Skeletal muscle satellite cell (primary cell): ENCODE measurements around the gene CTNNA1.
"Not testable (repeated sequence)": the region's sequence is repeated elsewhere in the genome, so short reads cannot be mapped to it uniquely, and the experiment has no call there.

Source experiments
- H3K27me3 ChIP-seq: 2 replicates; pipeline ENCODE4 v1.7.0; 2013; ENCODE audit warnings: low read length; ENCODE audit not compliant: control insufficient read depth, insufficient read depth
- H3K36me3 ChIP-seq: 2 replicates; pipeline ENCODE4 v1.7.0; 2013; ENCODE audit warnings: mild to moderate bottlenecking, control low read depth, low read length; ENCODE audit not compliant: insufficient read depth
- H3K4me1 ChIP-seq: 2 replicates; pipeline ENCODE4 v1.7.0; 2013; ENCODE audit warnings: low read length; ENCODE audit not compliant: control insufficient read depth, insufficient read depth
- H3K4me2 ChIP-seq: 2 replicates; pipeline ENCODE4 v1.7.0; 2013; ENCODE audit warnings: mild to moderate bottlenecking, low read length
- H3K4me3 ChIP-seq: 2 replicates; pipeline ENCODE4 v1.7.0; 2013; ENCODE audit warnings: low read length
- H3K9ac ChIP-seq: 2 replicates; pipeline ENCODE4 v1.7.0; 2013; ENCODE audit warnings: mild to moderate bottlenecking, low read depth, low read length, moderate library complexity
- H3K9me3 ChIP-seq: replicated peaks from 2 replicates; pipeline ENCODE4 v1.7.0; 2013; ENCODE audit warnings: mild to moderate bottlenecking, control low read depth, low read length

CTNNA1 gene

DNA sequence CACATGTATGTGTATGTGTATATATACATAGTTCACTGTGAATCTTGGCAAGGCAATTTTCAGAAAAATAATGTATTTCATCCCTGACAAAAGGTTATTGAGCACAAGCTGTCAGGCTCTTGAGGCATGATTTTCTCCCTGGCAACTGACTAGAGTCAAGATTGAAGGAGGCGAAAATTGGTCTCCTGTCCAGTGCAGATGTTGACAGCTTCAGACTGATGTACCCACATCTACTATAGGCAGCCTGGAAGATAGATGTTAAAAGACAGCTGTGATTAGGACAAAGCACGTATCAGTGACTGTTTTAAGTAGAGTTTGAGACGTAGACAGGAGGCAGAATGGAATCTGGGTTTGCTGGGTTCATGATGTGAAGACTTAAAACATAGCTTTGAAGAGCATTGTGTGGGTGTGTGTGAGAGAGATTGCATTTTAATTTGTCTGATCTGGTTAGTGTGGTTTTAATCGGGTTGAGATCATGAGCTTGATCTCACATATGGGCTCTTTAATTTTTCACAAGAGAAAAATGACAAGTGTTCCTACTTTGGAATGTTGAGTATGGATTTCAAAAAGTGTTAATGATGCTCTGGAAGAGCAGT is 39.1 kb downstream of the CTNNA1 start:
- H3K4me3 ChIP-seq, result no peak overlapping the region
- H3K4me2 ChIP-seq, result no peak overlapping the region
- H3K9ac ChIP-seq, result no peak overlapping the region
- no peaks in the 10 kb centered on the region for H3K27me3 ChIP-seq
- H3K4me1 ChIP-seq, result peaks cover 37% of the 10 kb centered on the region
- no peaks in the 10 kb centered on the region for H3K9me3 ChIP-seq
- peaks cover 5% of the 10 kb centered on the region for H3K36me3 ChIP-seq

DNA sequence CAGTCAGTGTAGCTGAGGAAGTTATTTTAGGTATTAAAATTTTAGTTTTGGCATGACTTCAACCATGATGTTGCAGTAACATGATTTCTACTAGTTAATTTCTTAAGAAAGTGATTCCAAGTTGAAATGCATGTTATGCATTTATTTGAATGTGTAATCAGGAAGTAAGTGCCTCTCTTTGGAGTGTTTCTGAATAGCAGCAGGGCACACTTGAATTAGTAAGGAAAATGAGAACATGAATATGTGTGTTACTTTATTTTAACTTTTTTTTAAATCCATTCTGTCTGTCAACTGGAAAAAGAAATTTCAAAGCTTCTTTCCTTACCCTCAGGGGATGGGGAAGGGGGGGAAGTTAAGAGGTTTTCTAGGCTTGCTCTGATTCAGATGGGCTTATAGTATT is 40.4 kb downstream of the CTNNA1 start:
- H3K4me3 ChIP-seq, result no peak overlapping the region
- peaks cover 5% of the 10 kb centered on the region for H3K36me3 ChIP-seq
- H3K9me3 ChIP-seq, result no peaks in the 10 kb centered on the region
- no peak overlapping the region for H3K9ac ChIP-seq
- no peak overlapping the region for H3K4me2 ChIP-seq
- no peaks in the 10 kb centered on the region for H3K27me3 ChIP-seq
- peaks cover 44% of the 10 kb centered on the region for H3K4me1 ChIP-seq

- Histone ChIP-seq H3K4me2 (no peak overlapping the region), H3K36me3 (peaks cover 3% of the 10 kb centered on the region), H3K9ac (no peak overlapping the region), H3K4me1 (no peaks in the 10 kb centered on the region), H3K4me3 (no peak overlapping the region), H3K9me3 (no peaks in the 10 kb centered on the region), H3K27me3 (no peaks in the 10 kb centered on the region)
Measured at GRCh38 chr5:138803285-138803684, 50.1 kb downstream of the CTNNA1 start.

- Histone ChIP-seq H3K4me2 (no peak overlapping the region), H3K4me1 (no peaks in the 10 kb centered on the region), H3K27me3 (no peaks in the 10 kb centered on the region), H3K36me3 (peaks cover 3% of the 10 kb centered on the region), H3K4me3 (no peak overlapping the region), H3K9me3 (no peaks in the 10 kb centered on the region), H3K9ac (no peak overlapping the region)
Measured at GRCh38 chr5:138803935-138804334, 50.7 kb downstream of the CTNNA1 start.

GRCh38 chr5:138805096-138805495 is 51.9 kb downstream of the CTNNA1 start:
- no peak overlapping the region for H3K4me2 ChIP-seq
- H3K4me3 ChIP-seq, result no peak overlapping the region
- H3K9ac ChIP-seq, result no peak overlapping the region
- H3K9me3 ChIP-seq, result no peaks in the 10 kb centered on the region
- H3K27me3 ChIP-seq, result no peaks in the 10 kb centered on the region
- H3K4me1 ChIP-seq, result no peaks in the 10 kb centered on the region
- peaks cover 5% of the 10 kb centered on the region for H3K36me3 ChIP-seq

DNA sequence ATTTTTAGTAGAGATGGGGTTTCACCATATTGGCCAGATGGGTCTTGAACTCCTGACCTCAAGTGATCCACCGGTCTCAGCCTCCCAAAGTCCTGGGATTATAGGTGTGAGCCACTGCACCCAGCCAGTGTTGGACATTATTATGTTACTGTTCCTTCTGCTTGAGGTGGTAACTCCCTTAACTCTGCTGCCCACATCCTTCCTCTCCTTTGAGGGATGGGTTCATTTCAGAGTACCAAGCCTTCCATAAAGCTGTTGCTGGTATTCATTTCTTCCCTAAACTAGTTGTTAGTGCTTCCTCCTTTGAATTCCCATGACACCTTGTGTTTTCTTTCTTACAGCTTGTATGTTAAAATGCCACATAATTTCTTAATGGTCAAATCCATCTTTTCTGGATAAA is 54.0 kb downstream of the CTNNA1 start:
- no peaks in the 10 kb centered on the region for H3K4me1 ChIP-seq
- H3K36me3 ChIP-seq, result peaks cover 10% of the 10 kb centered on the region
- no peaks in the 10 kb centered on the region for H3K9me3 ChIP-seq
- no peak overlapping the region for H3K9ac ChIP-seq
- H3K27me3 ChIP-seq, result no peaks in the 10 kb centered on the region
- H3K4me3 ChIP-seq, result no peak overlapping the region
- H3K4me2 ChIP-seq, result no peak overlapping the region

- no peak overlapping the region for H3K4me2 ChIP-seq
- no peaks in the 10 kb centered on the region for H3K9me3 ChIP-seq
- H3K9ac ChIP-seq, result no peak overlapping the region
- H3K36me3 ChIP-seq, result peaks cover 26% of the 10 kb centered on the region
- no peaks in the 10 kb centered on the region for H3K4me1 ChIP-seq
- no peaks in the 10 kb centered on the region for H3K27me3 ChIP-seq
- no peak overlapping the region for H3K4me3 ChIP-seq
Measured at GRCh38 chr5:138809391-138809790, 56.2 kb downstream of the CTNNA1 start.

DNA sequence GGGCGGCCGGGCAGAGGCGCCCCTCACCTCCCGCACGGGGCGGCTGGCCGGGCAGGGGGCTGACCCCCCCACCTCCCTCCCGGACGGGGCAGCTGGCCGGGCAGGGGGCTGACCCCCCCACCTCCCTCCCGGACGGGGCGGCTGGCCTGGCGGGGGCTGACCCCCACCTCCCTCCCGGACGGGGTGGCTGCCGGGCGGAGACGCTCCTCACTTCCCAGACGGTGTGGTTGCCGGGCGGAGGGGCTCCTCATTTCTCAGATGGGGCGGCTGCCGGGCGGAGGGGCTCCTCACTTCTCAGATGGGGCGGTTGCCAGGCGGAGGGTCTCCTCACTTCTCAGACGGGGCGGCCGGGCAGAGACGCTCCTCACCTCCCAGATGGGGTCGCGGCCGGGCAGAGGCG is 57.6 kb downstream of the CTNNA1 start:
- H3K4me2 ChIP-seq, H3K9ac ChIP-seq, H3K4me1 ChIP-seq, H3K27me3 ChIP-seq, H3K4me3 ChIP-seq, H3K9me3 ChIP-seq: not testable (repeated sequence)
- peaks cover 36% of the 10 kb centered on the region for H3K36me3 ChIP-seq

GRCh38 chr5:138815529-138815928 is 62.3 kb downstream of the CTNNA1 start:
- peaks cover 12% of the 10 kb centered on the region for H3K4me1 ChIP-seq
- no peaks in the 10 kb centered on the region for H3K27me3 ChIP-seq
- H3K9me3 ChIP-seq, result no peaks in the 10 kb centered on the region
- no peak overlapping the region for H3K9ac ChIP-seq
- no peak overlapping the region for H3K4me3 ChIP-seq
- peaks cover 46% of the 10 kb centered on the region for H3K36me3 ChIP-seq
- H3K4me2 ChIP-seq, result no peak overlapping the region

DNA sequence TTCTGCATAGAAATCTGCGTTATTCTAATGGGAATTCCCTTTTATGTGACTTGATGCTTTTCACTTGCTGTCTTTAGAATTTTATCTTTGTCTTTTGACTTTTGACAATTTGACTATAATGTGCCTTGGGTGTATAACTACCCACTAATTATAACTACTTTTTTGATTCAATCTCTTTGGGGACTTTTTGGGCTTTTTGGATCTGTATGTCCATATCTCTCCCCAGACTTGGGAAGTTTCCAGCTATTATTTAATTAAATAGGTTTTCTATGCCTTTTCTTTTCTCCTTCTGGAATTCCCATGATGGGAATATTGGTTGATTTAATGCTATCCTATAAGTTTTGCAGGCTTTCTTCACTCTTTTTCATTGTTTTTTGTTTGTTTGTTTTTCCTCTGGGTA is 64.0 kb downstream of the CTNNA1 start:
- H3K27me3 ChIP-seq, result no peaks in the 10 kb centered on the region
- H3K9me3 ChIP-seq, result no peaks in the 10 kb centered on the region
- no peak overlapping the region for H3K4me3 ChIP-seq
- no peak overlapping the region for H3K4me2 ChIP-seq
- H3K4me1 ChIP-seq, result peaks cover 12% of the 10 kb centered on the region
- no peak overlapping the region for H3K9ac ChIP-seq
- H3K36me3 ChIP-seq, result peaks cover 40% of the 10 kb centered on the region

GRCh38 chr5:138819081-138819480 is 65.9 kb downstream of the CTNNA1 start:
- Histone ChIP-seq H3K4me1 (peaks cover 12% of the 10 kb centered on the region), H3K4me3 (no peak overlapping the region), H3K36me3 (peaks cover 25% of the 10 kb centered on the region), H3K9me3 (no peaks in the 10 kb centered on the region), H3K4me2 (peak overlapping the region; percentile 48), H3K27me3 (no peaks in the 10 kb centered on the region), H3K9ac (no peak overlapping the region)

DNA sequence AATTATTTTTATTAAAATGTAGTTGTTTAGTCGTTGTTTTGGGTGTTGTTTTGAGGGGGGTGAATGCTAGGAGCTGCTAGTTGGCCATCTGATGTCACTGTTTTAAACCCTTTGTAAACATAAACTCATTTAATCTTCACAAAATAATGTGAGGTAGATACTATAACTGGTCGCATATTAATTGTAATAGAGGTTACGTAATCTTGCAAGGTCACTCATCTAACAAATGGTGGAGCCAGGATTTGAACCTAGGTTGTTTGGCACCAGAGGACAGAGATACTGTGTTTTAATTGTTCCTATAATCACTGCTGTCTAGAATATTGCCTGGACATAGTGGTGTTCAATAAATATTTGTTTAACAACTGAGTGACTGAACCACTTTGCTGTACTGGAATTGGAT is 67.5 kb downstream of the CTNNA1 start:
- H3K4me3 ChIP-seq, result no peak overlapping the region
- no peak overlapping the region for H3K9ac ChIP-seq
- peaks cover 28% of the 10 kb centered on the region for H3K36me3 ChIP-seq
- no peaks in the 10 kb centered on the region for H3K27me3 ChIP-seq
- no peak overlapping the region for H3K4me2 ChIP-seq
- no peaks in the 10 kb centered on the region for H3K9me3 ChIP-seq
- peaks cover 12% of the 10 kb centered on the region for H3K4me1 ChIP-seq
